Psoas muscle (tissue), 8 donors: ENCODE results near the gene IL24. TPM values are rescaled to one million over a fixed set of nuclear protein-coding genes. Genes with fewer than 3 reads are reported as not detected.

ENCODE experiments used
- ATAC-seq, 4 donors: fragments of 200-7000 bp; cut with Tn5 transposase; one replicate each; pipeline ENCODE4 v1.9.1; 2020; ENCODE audit warnings: moderate library complexity in 3 of 4, mild to moderate bottlenecking in 2 of 4
- DNase-seq, 2 donors: peaks; one replicate each; pipeline ENCODE4 v3.0.0-alpha.2; 2020
- H3K27ac ChIP-seq: fragments of 200-600 bp; one replicate; pipeline ENCODE4 v1.8.0; 2022
- H3K27me3 ChIP-seq, 3 donors: fragments of 200-600 bp in 1 of 3; one replicate each; pipeline versions ENCODE4 v1.6.1 to v1.8.0; 2013 to 2022; ENCODE audit warnings: low read length in 2 of 3, mild to moderate bottlenecking in 2 of 3, moderate library complexity in 1 of 3; ENCODE audit not compliant: insufficient read depth in 3 of 3
- H3K36me3 ChIP-seq, 2 donors: fragments of 200-600 bp in 1 of 2; one replicate each; pipeline versions ENCODE4 v1.6.1 to v1.8.0; 2013 to 2022; ENCODE audit warnings: low read depth in 1 of 2, mild to moderate bottlenecking in 1 of 2, moderate library complexity in 1 of 2; ENCODE audit not compliant: insufficient read depth in 1 of 2
- H3K4me1 ChIP-seq: fragments of 200-600 bp; one replicate; pipeline ENCODE4 v1.8.0; 2022
- H3K4me3 ChIP-seq: fragments of 200-600 bp; one replicate; pipeline ENCODE4 v1.8.0; 2022; ENCODE audit warnings: mild to moderate bottlenecking
- H3K9me3 ChIP-seq: fragments of 200-600 bp; one replicate; pipeline ENCODE4 v1.8.0; 2022
- CTCF ChIP-seq: fragments of 200-600 bp; IDR thresholded peaks from one replicate; pipeline ENCODE4 v1.8.0; 2022; ENCODE audit warnings: antibody characterized with exemption
- WGBS, 3 donors: extraction: QIAGEN DNeasy Blood & Tissue Kit; methylation state at CpG; one replicate each; pipeline versions ENCODE4 v1.1.6 to v1.1.7; 2013; 5-methylcytosine and 5-hydroxymethylcytosine counted together
- intact Hi-C, 2 donors: fragments of 100-400 bp; cut with DNase I; formaldehyde crosslinking; loops; one replicate each; pipeline versions ENCODE4 v1.11.0 to v1.14.2; 2022
- polyA plus RNA-seq, 3 donors: library from polyadenylated mRNA; stranded (reverse); fragments of 200-250 nt; gene quantifications; one replicate each; pipeline ENCODE4 v1.2.3, GENCODE V29; 2013
- total RNA-seq, 4 donors: library from RNA; stranded (reverse); fragmentation: NEBNext Ultra II Directional in 2 of 4; extraction: Animal tissue kit (Norgen Biotek cat#: 25700) in 2 of 4; gene quantifications; one replicate each; pipeline versions ENCODE4 v1.2.1 to v1.2.4, GENCODE V29; 2021 to 2023
- donor health status: healthy with polysubstance abuse.
- donor health status: DM: no; HTN: no; CAD: no; lungs with moderate emphysema.
- donor health status: Bipolar disorder and iron deficiency.
- donor health status: healthy.
- donor health status: DM: yes; HTN: yes; CAD: no.
- donor health status: DM: no; HTN: no; CAD: no.
- donor health status: DM: no; HTN: no; CAD: no.
- donor health status: DM: yes; HTN: yes; CAD: no.

The IL24 gene
- total and polyA plus RNA-seq, 7 donors, result 0.05 to 20.3 (median 0.23) TPM; not detected in 2

DNA sequence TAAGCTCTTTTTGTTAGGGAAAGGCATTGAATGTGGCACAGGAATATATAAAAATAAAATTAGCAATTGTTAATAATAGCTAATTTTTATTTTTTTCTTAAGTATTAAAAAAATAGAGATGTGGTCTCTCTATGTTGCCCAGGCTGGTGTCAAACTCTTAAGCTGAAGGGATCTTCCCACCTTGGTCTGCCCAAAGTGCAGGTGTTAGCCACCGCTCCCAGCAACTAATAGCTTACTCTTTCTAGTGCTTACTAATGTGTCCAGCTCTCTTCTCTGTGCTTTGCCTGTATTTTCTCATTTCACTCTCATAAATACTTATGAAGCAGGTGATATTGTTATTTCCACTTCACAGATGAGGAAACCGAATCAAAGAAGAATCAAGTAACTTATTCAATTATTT, 13.4 kb upstream of the IL24 start:
- Histone ChIP-seq H3K27me3 (peaks cover 0 to 6% (median 0%) of the 10 kb centered on the region in 3 donors), H3K4me1 (no peaks in the 10 kb centered on the region), H3K36me3 (no peaks in the 10 kb centered on the region), H3K27ac (no peak overlapping the region), H3K9me3 (peaks cover under 1% of the 10 kb centered on the region), H3K4me3 (no peak overlapping the region)
- WGBS, 3 donors, result 88 to 97% (median 92%) methylated on average over 2 of the region's 2 CpGs
- TF ChIP-seq CTCF, result no peak
- intact Hi-C loops, result no loop called here
- no peak for ATAC-seq
- no peak for DNase-seq

- Histone ChIP-seq H3K4me3 (no peak overlapping the region), H3K27me3 (peaks cover 0 to 6% (median 0%) of the 10 kb centered on the region in 3 donors), H3K9me3 (no peaks in the 10 kb centered on the region), H3K36me3 (no peaks in the 10 kb centered on the region), H3K4me1 (peaks cover 2% of the 10 kb centered on the region), H3K27ac (no peak overlapping the region)
- no peak for TF ChIP-seq CTCF
- ATAC-seq (no peak), DNase-seq (no peak)
- intact Hi-C loops, result no loop called here
- 81 to 86% (median 84%) methylated on average over 3 of the region's 3 CpGs for WGBS, 3 donors
These were observed 11.7 kb upstream of the IL24 start for GRCh38 chr1:206885341-206886060.

GRCh38 chr1:206886831-206887230, 10.4 kb upstream of the IL24 start:
- ATAC-seq (no peak), DNase-seq (no peak)
- Histone ChIP-seq H3K4me3 (no peak overlapping the region), H3K27me3 (peaks cover 0 to 6% (median 0%) of the 10 kb centered on the region in 3 donors), H3K4me1 (peaks cover 7% of the 10 kb centered on the region), H3K9me3 (no peaks in the 10 kb centered on the region), H3K27ac (no peak overlapping the region), H3K36me3 (no peaks in the 10 kb centered on the region)
- WGBS, 3 donors, result 70 to 88% (median 84%) methylated on average over 1 of the region's 1 CpG
- TF ChIP-seq CTCF, result no peak
- intact Hi-C loops, result no loop called here

DNA sequence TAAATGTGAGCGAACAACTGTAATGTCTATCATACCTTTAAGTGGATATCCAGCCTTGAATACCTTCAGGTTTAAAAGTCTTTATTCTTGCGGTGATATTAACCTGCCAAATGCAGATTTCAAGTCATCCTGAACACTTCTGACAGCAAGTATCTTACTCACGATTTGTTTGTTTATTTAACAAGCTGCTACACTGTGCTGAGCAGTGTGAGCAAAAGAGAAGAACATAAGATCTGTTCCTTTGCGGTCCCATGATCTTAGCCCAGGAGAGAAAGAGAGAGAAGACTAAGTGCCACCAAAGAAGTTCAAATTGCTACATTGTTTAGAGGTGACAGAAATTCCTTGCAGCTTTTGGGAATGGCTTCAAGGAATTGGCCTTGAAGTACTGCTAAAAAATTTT, 9.5 kb upstream of the IL24 start:
- no peak for TF ChIP-seq CTCF
- WGBS, 3 donors, result 82 to 84% (median 82%) methylated on average over 4 of the region's 4 CpGs
- DNase-seq, result no peak

More for the DNA sequence above, 9.5 kb upstream of the IL24 start:
- Histone ChIP-seq H3K9me3 (no peaks in the 10 kb centered on the region), H3K27me3 (peaks cover 0 to 6% (median 0%) of the 10 kb centered on the region in 3 donors), H3K36me3 (no peaks in the 10 kb centered on the region), H3K27ac (no peak overlapping the region), H3K4me3 (no peak overlapping the region), H3K4me1 (peaks cover 14% of the 10 kb centered on the region)
- intact Hi-C loops, result no loop called here
- ATAC-seq, result no peak
